Aortic smooth muscle cell (primary cell): ENCODE results near the gene TSPAN14. TPM values are rescaled to one million over a fixed set of nuclear protein-coding genes. Genes with fewer than 3 reads are reported as not detected.

Source experiments
- total RNA-seq: library from RNA; depleted of rRNA; stranded (reverse); fragments of >200 nt; gene quantifications from 2 replicates; pipeline ENCODE4 v1.2.3, GENCODE V29; 2014

Gene TSPAN14
- 9.4 and 10.3 TPM in 2 replicates for total RNA-seq

GRCh38 chr10:80453842-80454512 lies at the start of gene TSPAN14:
Gene TSPAN14, plus strand, starts transcription at chr10:80454310. Its CDS starts 34,924 bp downstream, at chr10:80489234.

GRCh38 chr10:80408242-80409101 lies 45.6 kb upstream of the TSPAN14 start, which contains the start of gene PRXL2A:
Gene PRXL2A, plus strand, starts transcription at chr10:80408551. Its CDS starts 11,917 bp downstream, at chr10:80420468.

GRCh38 chr10:80537736-80538480 lies 83.8 kb downstream of the TSPAN14 start, which contains the start of gene SH2D4B:
Gene SH2D4B, plus strand, starts transcription at chr10:80537902. Its CDS starts 430 bp downstream, at chr10:80538332.

Other genes starting within 250 kb of the TSPAN14 start
- gene ANXA11, start 248.8 kb upstream of the TSPAN14 start, total RNA-seq = 101 and 103 TPM in 2 replicates
- gene MAT1A, start 164.7 kb upstream of the TSPAN14 start, total RNA-seq = not detected in 2 replicates
- not detected in 2 replicates for gene DYDC1, start 97.6 kb upstream of the TSPAN14 start, total RNA-seq
- not detected in 2 replicates for gene DYDC2, start 97.5 kb upstream of the TSPAN14 start, total RNA-seq
- gene PRXL2A, start 45.8 kb upstream of the TSPAN14 start, total RNA-seq = 10.5 and 10.7 TPM in 2 replicates
- gene SH2D4B, start 83.6 kb downstream of the TSPAN14 start, total RNA-seq = not detected in 2 replicates